Retinal pigment epithelial cell (primary cell): ENCODE results near the gene CTNNA2.
"Not testable (repeated sequence)": the region's sequence is repeated elsewhere in the genome, so short reads cannot be mapped to it uniquely, and the experiment has no call there.

Experiments
- DNase-seq: peaks from one replicate; pipeline ENCODE4 v3.0.0-alpha.2; 2010; ENCODE audit warnings: low read depth
- H3K4me3 ChIP-seq: 2 replicates; pipeline ENCODE4 v1.5.1; 2011; ENCODE audit warnings: mild to moderate bottlenecking, low read length, control low read depth, moderate library complexity
- CTCF ChIP-seq: conservative IDR thresholded peaks from 2 replicates; pipeline ENCODE4 v1.5.1; 2011; ENCODE audit warnings: low read depth, low read length, control low read depth, inconsistent platforms

CTNNA2 gene

GRCh38 chr2:80132281-80132680 lies 619.4 kb downstream of the CTNNA2 start:
- H3K4me3 ChIP-seq = no peak overlapping the region
- DNase-seq = no peak
- no peak for TF ChIP-seq CTCF

- H3K4me3 ChIP-seq = no peak overlapping the region
- TF ChIP-seq CTCF = no peak
- no peak for DNase-seq
These were observed 622.1 kb downstream of the CTNNA2 start for GRCh38 chr2:80135001-80135400.

GRCh38 chr2:80136338-80136737 lies 623.5 kb downstream of the CTNNA2 start:
- no peak for TF ChIP-seq CTCF
- no peak for DNase-seq
- H3K4me3 ChIP-seq = no peak overlapping the region

GRCh38 chr2:80139001-80139400 lies 626.1 kb downstream of the CTNNA2 start:
- DNase-seq = no peak
- TF ChIP-seq CTCF = no peak
- no peak overlapping the region for H3K4me3 ChIP-seq

GRCh38 chr2:80141007-80141726 lies 628.3 kb downstream of the CTNNA2 start:
- no peak for TF ChIP-seq CTCF
- no peak for DNase-seq
- H3K4me3 ChIP-seq = no peak overlapping the region

- H3K4me3 ChIP-seq = no peak overlapping the region
These were observed 632.6 kb downstream of the CTNNA2 start for GRCh38 chr2:80145499-80145898.

GRCh38 chr2:80146757-80147156 lies 633.9 kb downstream of the CTNNA2 start:
- DNase-seq, H3K4me3 ChIP-seq: not testable (repeated sequence)

More at GRCh38 chr2:80145499-80145898, 632.6 kb downstream of the CTNNA2 start:
- no peak for TF ChIP-seq CTCF
- DNase-seq = no peak
